Ovary (tissue), 3 donors: ENCODE data around the gene CHST13.

Experiments
- EP300 ChIP-seq: sonication (generic); formaldehyde crosslinking; IDR thresholded peaks from one replicate; pipeline ENCODE4 v1.6.1; 2017; ENCODE audit warnings: antibody characterized with exemption
- POLR2A ChIP-seq: fragments of 450-650 bp; IDR thresholded peaks from one replicate; pipeline ENCODE4 v1.6.1; 2017; ENCODE audit warnings: antibody characterized with exemption, mild to moderate bottlenecking, moderate library complexity
- TF ChIP-seq, protein P1 (sequence below), 3 donors: fragments of 450-650 bp in 2 of 3; fragments of 200-600 bp in 1 of 3; IDR thresholded peaks; one replicate each; pipeline versions ENCODE4 v1.5.1 to v1.8.0; 2016 to 2022; ENCODE audit warnings: antibody characterized with exemption in 3 of 3, mild to moderate bottlenecking in 1 of 3
- donor health status: DM: no; HTN: no; CAD: no.

DNA sequence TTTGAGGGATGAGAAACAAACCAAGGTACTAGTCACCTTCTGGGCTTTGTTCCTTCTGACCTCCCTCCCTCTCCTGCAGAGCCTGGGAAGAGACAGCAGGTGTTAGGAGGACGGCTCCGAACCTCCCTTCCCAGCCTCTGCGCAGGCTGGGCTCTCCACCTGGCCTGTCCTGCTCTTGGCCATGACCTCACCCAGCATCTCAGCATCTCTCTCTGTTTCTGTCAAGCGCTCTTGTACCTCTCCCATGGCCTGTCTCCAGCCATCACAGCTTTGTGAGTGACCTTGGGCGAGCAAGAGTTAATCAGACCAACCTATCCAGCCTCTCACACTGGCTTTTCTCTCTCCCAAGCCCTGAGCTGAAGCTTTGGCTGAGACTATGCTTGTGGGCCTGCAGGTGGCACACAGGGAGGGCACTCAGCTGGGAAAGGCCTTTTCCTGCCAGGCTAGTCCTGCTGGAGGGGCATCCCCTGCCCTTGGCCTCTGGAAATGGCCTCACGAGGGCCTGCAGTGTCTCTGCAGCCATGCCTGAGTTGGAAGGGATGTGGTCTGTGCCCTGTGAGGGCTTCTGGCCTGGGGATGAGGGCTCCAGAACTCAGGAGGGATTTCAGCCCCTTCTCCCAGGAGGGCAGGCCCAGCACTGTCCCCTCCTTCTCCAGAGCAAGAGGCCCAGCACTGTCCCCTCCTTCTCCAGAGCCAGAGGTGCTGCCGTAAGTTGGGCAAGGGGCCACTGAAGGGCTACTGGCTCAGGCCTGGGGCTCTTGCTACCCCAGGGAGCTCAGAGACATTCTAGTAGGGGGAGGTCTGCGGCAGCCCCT lies 2.1 kb downstream of the CHST13 start:
- TF ChIP-seq, protein P1, sequence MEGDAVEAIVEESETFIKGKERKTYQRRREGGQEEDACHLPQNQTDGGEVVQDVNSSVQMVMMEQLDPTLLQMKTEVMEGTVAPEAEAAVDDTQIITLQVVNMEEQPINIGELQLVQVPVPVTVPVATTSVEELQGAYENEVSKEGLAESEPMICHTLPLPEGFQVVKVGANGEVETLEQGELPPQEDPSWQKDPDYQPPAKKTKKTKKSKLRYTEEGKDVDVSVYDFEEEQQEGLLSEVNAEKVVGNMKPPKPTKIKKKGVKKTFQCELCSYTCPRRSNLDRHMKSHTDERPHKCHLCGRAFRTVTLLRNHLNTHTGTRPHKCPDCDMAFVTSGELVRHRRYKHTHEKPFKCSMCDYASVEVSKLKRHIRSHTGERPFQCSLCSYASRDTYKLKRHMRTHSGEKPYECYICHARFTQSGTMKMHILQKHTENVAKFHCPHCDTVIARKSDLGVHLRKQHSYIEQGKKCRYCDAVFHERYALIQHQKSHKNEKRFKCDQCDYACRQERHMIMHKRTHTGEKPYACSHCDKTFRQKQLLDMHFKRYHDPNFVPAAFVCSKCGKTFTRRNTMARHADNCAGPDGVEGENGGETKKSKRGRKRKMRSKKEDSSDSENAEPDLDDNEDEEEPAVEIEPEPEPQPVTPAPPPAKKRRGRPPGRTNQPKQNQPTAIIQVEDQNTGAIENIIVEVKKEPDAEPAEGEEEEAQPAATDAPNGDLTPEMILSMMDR (IDR thresholded peaks at IDR 0.05) = no peak
- TF ChIP-seq POLR2A (no peak), EP300 (no peak)
